Cardiac fibroblast (primary cell): Measurements from ENCODE around the gene PMIS2.

Experiments used
- DNase-seq, 2 donors: peaks; one replicate each; pipeline versions ENCODE4 v3.0.0 to v3.0.0-alpha.2; 2010; ENCODE audit warnings: low read depth in 2 of 2
- H3K4me3 ChIP-seq, 2 donors: replicated peaks in 1 of 2; 1 replicate in 1 of 2; 2 replicates in 1 of 2; pipeline ENCODE4 v1.5.1; 2011; ENCODE audit warnings: low read depth in 2 of 2, low read length in 2 of 2, mild to moderate bottlenecking in 2 of 2, moderate library complexity in 1 of 2
- CTCF ChIP-seq: IDR thresholded peaks from one replicate; pipeline ENCODE4 v1.5.1; 2011; ENCODE audit warnings: low read depth, mild to moderate bottlenecking, low read length, inconsistent platforms

Gene PMIS2

GRCh38 chr19:35565016-35565856, 20.7 kb upstream of the PMIS2 start:
- no peak overlapping the region for H3K4me3 ChIP-seq
- TF ChIP-seq CTCF, result no peak
- DNase-seq, result no peak

DNA sequence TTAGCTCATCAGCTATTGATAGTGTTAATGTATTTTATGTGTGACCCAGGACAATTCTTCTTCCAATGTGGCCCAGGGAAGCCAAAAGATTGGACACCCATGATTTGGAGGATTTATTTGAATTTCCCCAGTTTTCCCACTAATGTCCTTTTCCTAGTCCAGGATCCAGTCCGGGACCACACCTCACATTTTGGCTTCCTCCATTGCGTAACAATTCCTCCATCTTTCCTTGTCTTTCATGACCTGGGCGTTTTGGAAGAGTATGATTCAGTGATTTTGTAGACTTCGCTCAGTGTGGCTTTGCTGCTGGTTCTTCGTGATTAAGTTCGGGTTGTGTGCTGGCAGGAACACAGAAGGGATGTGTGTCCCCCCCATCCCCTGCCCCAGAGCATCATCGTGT, 19.2 kb upstream of the PMIS2 start:
- DNase-seq, result no peak
- TF ChIP-seq CTCF, result no peak
- H3K4me3 ChIP-seq, result no peak overlapping the region

GRCh38 chr19:35569281-35569781, 16.6 kb upstream of the PMIS2 start:
- DNase-seq, result no peak
- no peak for TF ChIP-seq CTCF

DNA sequence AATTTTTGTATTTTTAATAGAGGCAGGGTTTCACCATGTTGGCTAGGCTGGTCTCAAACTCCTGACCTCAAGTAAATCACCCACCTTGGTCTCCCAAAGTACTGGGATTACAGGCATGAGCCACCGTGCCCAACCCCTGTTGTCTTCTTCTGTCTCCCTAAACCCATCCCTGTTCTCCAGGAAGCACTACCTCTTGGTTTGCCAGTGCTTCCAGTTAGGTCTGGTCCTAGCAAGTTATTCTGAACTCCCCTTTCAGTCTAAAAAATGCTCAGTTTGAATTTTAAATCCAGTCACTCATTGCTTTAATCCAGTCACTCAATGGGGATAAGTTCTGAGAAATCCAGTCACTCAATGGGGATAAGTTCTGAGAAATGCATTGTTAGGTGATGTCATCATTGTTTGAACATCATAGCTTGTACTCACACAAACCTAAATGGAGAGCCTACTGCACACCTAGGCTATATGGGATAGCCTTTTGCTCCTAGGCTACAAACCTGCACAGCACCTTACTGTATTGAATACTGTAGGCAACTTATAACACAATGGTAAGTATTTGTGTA, 14.5 kb upstream of the PMIS2 start:
- TF ChIP-seq CTCF, result no peak
- no peak overlapping the region for H3K4me3 ChIP-seq
- no peak for DNase-seq

More at GRCh38 chr19:35569281-35569781, 16.6 kb upstream of the PMIS2 start:
- H3K4me3 ChIP-seq, result no peak overlapping the region

DNA sequence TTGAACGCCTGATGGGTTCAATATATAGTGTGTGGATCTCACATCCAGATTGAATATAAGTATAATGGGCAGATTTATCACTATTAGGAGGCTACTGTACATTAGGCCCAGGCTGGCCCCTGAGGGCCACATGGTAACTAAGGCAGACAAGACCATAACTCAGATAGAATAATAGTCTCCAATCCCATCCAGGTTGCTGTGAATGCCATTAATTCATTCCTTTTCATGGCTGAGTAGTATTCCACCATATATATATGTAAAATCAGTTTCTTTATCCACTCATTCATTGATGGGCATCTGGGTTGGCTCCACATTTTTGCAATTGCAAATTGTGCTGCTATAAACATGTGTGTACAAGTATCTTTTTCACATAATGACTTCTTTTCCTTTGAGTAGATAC, 8.1 kb upstream of the PMIS2 start:
- H3K4me3 ChIP-seq, result no peak overlapping the region
- TF ChIP-seq CTCF, result no peak
- no peak for DNase-seq

DNA sequence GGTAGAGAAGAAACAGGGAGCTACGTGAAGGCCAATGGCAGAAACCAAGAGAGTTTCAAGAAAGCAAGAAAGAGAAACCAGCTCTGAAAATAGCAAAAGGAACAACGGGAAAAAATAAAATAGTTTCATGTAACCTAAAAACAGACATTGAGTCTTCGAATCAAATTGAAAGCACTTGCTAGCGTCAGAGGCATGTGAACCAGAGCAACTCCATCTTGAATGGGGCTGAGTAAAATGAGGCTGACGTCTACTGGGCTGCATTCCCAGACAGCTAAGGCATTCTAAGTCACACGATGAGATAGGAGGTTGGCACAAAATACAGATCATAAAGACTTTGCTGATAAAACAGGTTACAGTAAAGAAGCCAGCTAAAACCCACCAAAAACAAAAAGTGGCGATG, 7.3 kb upstream of the PMIS2 start:
- H3K4me3 ChIP-seq, result no peak overlapping the region
- no peak for TF ChIP-seq CTCF

More for the DNA sequence above, 7.3 kb upstream of the PMIS2 start:
- DNase-seq, result no peak
